ENCODE measurements around the gene TEX261.

TEX261 gene

DNA sequence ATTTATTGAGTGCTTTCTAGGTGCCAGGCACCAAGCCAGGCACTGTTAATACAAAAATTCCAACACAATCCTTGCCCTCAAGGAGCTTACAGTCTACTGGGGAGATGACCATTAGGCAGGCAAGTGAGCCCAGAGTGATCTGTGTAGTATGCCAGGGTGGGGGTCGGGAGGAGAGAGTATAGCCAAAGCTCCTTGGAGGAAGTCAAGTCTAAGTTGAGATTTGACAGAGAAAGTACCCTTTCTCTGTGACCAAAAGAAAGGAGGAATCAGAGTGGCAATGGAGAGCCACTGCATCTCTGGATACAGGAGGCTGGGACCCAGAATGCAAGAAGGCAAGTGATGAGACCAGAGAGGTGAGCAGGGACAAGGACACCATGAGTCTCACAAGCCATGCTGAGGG lies 8.7 kb downstream of the TEX261 start:
- H3K4me1 ChIP-seq (ENCODE audit: control insufficient read depth, insufficient read depth, low read depth, low read length): peaks cover 5% of the 10 kb centered on the region
- H3K18ac ChIP-seq (ENCODE audit: low read depth in 1 of 2, low read length in 2 of 2): no peak overlapping the region
- H3K14ac ChIP-seq (ENCODE audit: low read length in 2 of 2): no peak overlapping the region
- H3K9me3 ChIP-seq (ENCODE audit: control insufficient read depth, low read length): no peaks in the 10 kb centered on the region
- H3K27me3 ChIP-seq (ENCODE audit: control insufficient read depth in 1 of 2, insufficient read depth in 1 of 2, low read length in 2 of 2): no peaks in the 10 kb centered on the region
- no peak overlapping the region for H2AK5ac ChIP-seq (ENCODE audit: low read length, severe bottlenecking)
- no peak for DNase-seq
- no peak overlapping the region for H3K23ac ChIP-seq (ENCODE audit: low read length in 2 of 2)
- no peak overlapping the region for H3K9ac ChIP-seq (ENCODE audit: low read length)
- H4K91ac ChIP-seq (ENCODE audit: low read length): no peak overlapping the region
- no peak overlapping the region for H2BK120ac ChIP-seq (ENCODE audit: low read depth, low read length)
- no peak overlapping the region for H3K27ac ChIP-seq (ENCODE audit: low read length, poor library complexity, severe bottlenecking)
- H2BK5ac ChIP-seq (ENCODE audit: low read depth, low read length, poor library complexity, severe bottlenecking): no peak overlapping the region
- no peak overlapping the region for H3K4me2 ChIP-seq (ENCODE audit: low read length, poor library complexity, severe bottlenecking)
- H2BK12ac ChIP-seq (ENCODE audit: low read length in 2 of 2): no peak overlapping the region
- no peak overlapping the region for H4K8ac ChIP-seq (ENCODE audit: low read length)
- no peak overlapping the region for H2AFZ ChIP-seq (ENCODE audit: low read depth, low read length)
- no peak overlapping the region for H3K4me3 ChIP-seq (ENCODE audit: insufficient read depth in 1 of 2, low read depth in 1 of 2, low read length in 2 of 2)
- WGBS: 100% methylated on average over 1 of the region's 1 CpG
- H3K4ac ChIP-seq (ENCODE audit: low read depth in 1 of 2, low read length in 2 of 2): no peak overlapping the region
- no peak overlapping the region for H2BK15ac ChIP-seq (ENCODE audit: low read depth, poor library complexity, severe bottlenecking)
- peaks cover 26% of the 10 kb centered on the region for H3K79me1 ChIP-seq (replicated peaks; ENCODE audit: low read length, poor library complexity, severe bottlenecking)
- H3K36me3 ChIP-seq (ENCODE audit: control insufficient read depth in 1 of 2, insufficient read depth in 2 of 2, low read depth in 1 of 2, low read length in 2 of 2): peaks cover 61 to 68% of the 10 kb centered on the region in 2 experiments

DNA sequence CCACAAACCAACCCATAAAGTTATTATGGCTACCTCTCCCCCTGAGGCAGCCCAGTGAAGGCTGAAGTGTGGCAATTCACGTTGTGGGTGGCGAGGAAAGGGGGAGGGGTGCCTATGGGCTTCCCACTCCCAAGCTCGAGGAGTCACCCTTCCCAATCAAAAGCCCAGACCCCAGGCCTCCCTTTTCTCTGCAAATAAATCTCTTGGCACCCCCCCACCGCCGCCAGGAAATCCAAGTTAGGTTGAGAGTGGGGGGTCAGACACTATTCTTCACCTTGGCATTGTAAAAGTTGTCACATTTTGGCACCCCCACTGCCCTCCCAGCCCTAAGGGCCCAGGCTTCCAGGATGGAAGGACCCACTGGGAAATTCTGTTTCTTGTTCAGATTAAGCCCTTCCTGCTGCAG lies 9.4 kb downstream of the TEX261 start:
- Histone ChIP-seq H3K36me3 (ENCODE audit: control insufficient read depth in 1 of 2, insufficient read depth in 2 of 2, low read depth in 1 of 2, low read length in 2 of 2) (peaks cover 54 to 63% of the 10 kb centered on the region in 2 experiments), H2BK120ac (ENCODE audit: low read depth, low read length) (no peak overlapping the region), H3K79me1 (replicated peaks; ENCODE audit: low read length, poor library complexity, severe bottlenecking) (peaks cover 21% of the 10 kb centered on the region), H3K18ac (ENCODE audit: low read depth in 1 of 2, low read length in 2 of 2) (no peak overlapping the region), H2BK12ac (ENCODE audit: low read length in 2 of 2) (no peak overlapping the region), H4K91ac (ENCODE audit: low read length) (no peak overlapping the region), H3K23ac (ENCODE audit: low read length in 2 of 2) (no peak overlapping the region), H2BK5ac (ENCODE audit: low read depth, low read length, poor library complexity, severe bottlenecking) (no peak overlapping the region), H3K4me2 (ENCODE audit: low read length, poor library complexity, severe bottlenecking) (no peak overlapping the region), H3K4me1 (ENCODE audit: control insufficient read depth, insufficient read depth, low read depth, low read length) (peaks cover 5% of the 10 kb centered on the region), H4K8ac (ENCODE audit: low read length) (no peak overlapping the region), H2BK15ac (ENCODE audit: low read depth, poor library complexity, severe bottlenecking) (no peak overlapping the region), H2AFZ (ENCODE audit: low read depth, low read length) (no peak overlapping the region), H3K4ac (ENCODE audit: low read depth in 1 of 2, low read length in 2 of 2) (no peak overlapping the region), H3K14ac (ENCODE audit: low read length in 2 of 2) (no peak overlapping the region), H3K4me3 (ENCODE audit: insufficient read depth in 1 of 2, low read depth in 1 of 2, low read length in 2 of 2) (no peak overlapping the region), H3K9ac (ENCODE audit: low read length) (no peak overlapping the region), H3K27me3 (ENCODE audit: control insufficient read depth in 1 of 2, insufficient read depth in 1 of 2, low read length in 2 of 2) (no peaks in the 10 kb centered on the region), H2AK5ac (ENCODE audit: low read length, severe bottlenecking) (no peak overlapping the region), H3K27ac (ENCODE audit: low read length, poor library complexity, severe bottlenecking) (no peak overlapping the region), H3K9me3 (ENCODE audit: control insufficient read depth, low read length) (no peaks in the 10 kb centered on the region)
- 59% methylated on average over 3 of the region's 5 CpGs for whole genome bisulfite sequencing
- no peak for DNase-seq

DNA sequence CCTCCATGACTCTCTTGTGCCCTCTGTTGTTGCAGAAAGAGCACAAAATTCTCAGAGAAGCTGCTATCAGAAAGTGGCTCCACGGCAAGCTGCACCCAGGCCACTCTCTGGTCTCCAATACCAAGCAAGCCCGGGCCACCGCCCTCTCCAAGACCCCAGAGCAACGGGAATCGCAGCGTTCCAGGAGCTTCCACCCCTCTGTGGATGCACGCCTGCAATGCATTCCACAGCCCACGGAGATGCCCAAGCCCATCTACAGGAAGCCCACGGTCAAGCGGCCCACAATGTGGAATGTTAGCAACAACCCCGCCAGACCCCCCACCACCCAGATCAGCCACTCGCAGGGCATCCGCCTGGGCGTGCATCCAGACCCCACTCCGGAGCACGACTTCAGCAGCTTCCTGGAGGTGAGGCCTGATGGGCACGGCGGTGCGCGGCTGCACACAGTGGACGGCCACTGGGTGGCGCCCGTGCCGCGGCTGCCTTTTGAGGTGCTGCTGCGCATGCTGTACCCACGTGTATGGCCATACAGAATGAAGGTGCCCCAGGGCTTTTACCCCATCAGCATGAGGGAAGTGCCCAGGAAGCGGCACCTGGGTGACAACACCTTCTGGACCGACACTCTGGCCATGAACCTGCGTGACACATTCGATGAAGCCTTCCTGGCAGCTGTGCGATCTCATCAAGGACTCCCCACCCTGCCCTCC lies 9.9 kb downstream of the TEX261 start:
- no peak overlapping the region for H2BK5ac ChIP-seq (ENCODE audit: low read depth, low read length, poor library complexity, severe bottlenecking)
- no peaks in the 10 kb centered on the region for H3K27me3 ChIP-seq (ENCODE audit: control insufficient read depth in 1 of 2, insufficient read depth in 1 of 2, low read length in 2 of 2)
- H2BK120ac ChIP-seq (ENCODE audit: low read depth, low read length): no peak overlapping the region
- DNase-seq: peak; percentile 52
- no peak overlapping the region for H3K18ac ChIP-seq (ENCODE audit: low read depth in 1 of 2, low read length in 2 of 2)
- peaks cover 17% of the 10 kb centered on the region for H3K79me1 ChIP-seq (replicated peaks; ENCODE audit: low read length, poor library complexity, severe bottlenecking)
- H2BK15ac ChIP-seq (ENCODE audit: low read depth, poor library complexity, severe bottlenecking): no peak overlapping the region
- H2AFZ ChIP-seq (ENCODE audit: low read depth, low read length): no peak overlapping the region
- H3K27ac ChIP-seq (ENCODE audit: low read length, poor library complexity, severe bottlenecking): no peak overlapping the region
- no peak overlapping the region for H3K14ac ChIP-seq (ENCODE audit: low read length in 2 of 2)
- H4K91ac ChIP-seq (ENCODE audit: low read length): no peak overlapping the region
- no peak overlapping the region for H2BK12ac ChIP-seq (ENCODE audit: low read length in 2 of 2)
- H2AK5ac ChIP-seq (ENCODE audit: low read length, severe bottlenecking): no peak overlapping the region
- WGBS: 57% methylated on average over 32 of the region's 32 CpGs
- no peak overlapping the region for H4K8ac ChIP-seq (ENCODE audit: low read length)
- no peak overlapping the region for H3K4ac ChIP-seq (ENCODE audit: low read depth in 1 of 2, low read length in 2 of 2)
- peaks cover 49 to 60% of the 10 kb centered on the region in 2 experiments for H3K36me3 ChIP-seq (ENCODE audit: control insufficient read depth in 1 of 2, insufficient read depth in 2 of 2, low read depth in 1 of 2, low read length in 2 of 2)
- no peak overlapping the region for H3K9ac ChIP-seq (ENCODE audit: low read length)
- H3K23ac ChIP-seq (ENCODE audit: low read length in 2 of 2): no peak overlapping the region
- H3K9me3 ChIP-seq (ENCODE audit: control insufficient read depth, low read length): no peaks in the 10 kb centered on the region
- no peak overlapping the region for H3K4me3 ChIP-seq (ENCODE audit: insufficient read depth in 1 of 2, low read depth in 1 of 2, low read length in 2 of 2)
- H3K4me1 ChIP-seq (ENCODE audit: control insufficient read depth, insufficient read depth, low read depth, low read length): peaks cover 5% of the 10 kb centered on the region
- H3K4me2 ChIP-seq (ENCODE audit: low read length, poor library complexity, severe bottlenecking): no peak overlapping the region

DNA sequence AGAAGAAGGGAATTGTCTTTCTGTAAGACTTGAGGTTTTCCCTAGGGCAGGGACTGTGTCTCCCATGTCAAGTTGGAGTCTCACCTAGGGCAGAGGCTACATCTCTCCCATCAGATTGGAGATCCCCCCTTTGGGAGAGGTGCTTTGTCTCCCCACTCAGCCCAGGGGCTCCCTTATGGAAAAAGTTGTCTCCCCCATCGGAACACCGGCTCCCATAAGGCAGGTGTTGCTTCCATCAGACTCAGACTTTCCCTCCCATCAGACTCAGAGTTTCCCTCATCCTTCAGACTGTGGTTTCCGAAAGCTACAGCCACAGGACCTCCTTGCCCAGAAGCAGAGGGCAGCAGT lies 10.5 kb downstream of the TEX261 start:
- Histone ChIP-seq H2BK12ac (ENCODE audit: low read length in 2 of 2) (no peak overlapping the region), H3K79me1 (replicated peaks; ENCODE audit: low read length, poor library complexity, severe bottlenecking) (peaks cover 14% of the 10 kb centered on the region), H3K36me3 (ENCODE audit: control insufficient read depth in 1 of 2, insufficient read depth in 2 of 2, low read depth in 1 of 2, low read length in 2 of 2) (peaks cover 43 to 58% of the 10 kb centered on the region in 2 experiments), H3K14ac (ENCODE audit: low read length in 2 of 2) (no peak overlapping the region), H3K4me3 (ENCODE audit: insufficient read depth in 1 of 2, low read depth in 1 of 2, low read length in 2 of 2) (no peak overlapping the region), H4K91ac (ENCODE audit: low read length) (no peak overlapping the region), H3K27ac (ENCODE audit: low read length, poor library complexity, severe bottlenecking) (no peak overlapping the region), H3K9me3 (ENCODE audit: control insufficient read depth, low read length) (no peaks in the 10 kb centered on the region), H3K9ac (ENCODE audit: low read length) (no peak overlapping the region), H3K4me2 (ENCODE audit: low read length, poor library complexity, severe bottlenecking) (no peak overlapping the region), H4K8ac (ENCODE audit: low read length) (no peak overlapping the region), H3K4me1 (ENCODE audit: control insufficient read depth, insufficient read depth, low read depth, low read length) (peaks cover 5% of the 10 kb centered on the region), H2BK15ac (ENCODE audit: low read depth, poor library complexity, severe bottlenecking) (no peak overlapping the region), H3K4ac (ENCODE audit: low read depth in 1 of 2, low read length in 2 of 2) (no peak overlapping the region), H2BK5ac (ENCODE audit: low read depth, low read length, poor library complexity, severe bottlenecking) (no peak overlapping the region), H3K23ac (ENCODE audit: low read length in 2 of 2) (no peak overlapping the region), H3K18ac (ENCODE audit: low read depth in 1 of 2, low read length in 2 of 2) (no peak overlapping the region), H2AFZ (ENCODE audit: low read depth, low read length) (no peak overlapping the region), H2BK120ac (ENCODE audit: low read depth, low read length) (no peak overlapping the region), H2AK5ac (ENCODE audit: low read length, severe bottlenecking) (no peak overlapping the region), H3K27me3 (ENCODE audit: control insufficient read depth in 1 of 2, insufficient read depth in 1 of 2, low read length in 2 of 2) (no peaks in the 10 kb centered on the region)
- no peak for DNase-seq
- WGBS: 95% methylated on average over 3 of the region's 3 CpGs

Data from mesenchymal stem cell (in vitro differentiated cells and primary cell).